Inflammatory macrophage treated with lipopolysaccharide for 4 hours (primary cell): ENCODE measurements around the gene CACNG4.
"Not testable (repeated sequence)": the region's sequence is repeated elsewhere in the genome, so short reads cannot be mapped to it uniquely, and the experiment has no call there.

ENCODE experiments used
- DNase-seq: peaks from one replicate; pipeline ENCODE4 v3.0.0-alpha.2; 2020

Gene CACNG4

GRCh38 chr17:67018471-67019434 lies 54.2 kb downstream of the CACNG4 start:
- no peak for DNase-seq

GRCh38 chr17:67019809-67020208 lies 55.3 kb downstream of the CACNG4 start:
- DNase-seq, result no peak

DNA sequence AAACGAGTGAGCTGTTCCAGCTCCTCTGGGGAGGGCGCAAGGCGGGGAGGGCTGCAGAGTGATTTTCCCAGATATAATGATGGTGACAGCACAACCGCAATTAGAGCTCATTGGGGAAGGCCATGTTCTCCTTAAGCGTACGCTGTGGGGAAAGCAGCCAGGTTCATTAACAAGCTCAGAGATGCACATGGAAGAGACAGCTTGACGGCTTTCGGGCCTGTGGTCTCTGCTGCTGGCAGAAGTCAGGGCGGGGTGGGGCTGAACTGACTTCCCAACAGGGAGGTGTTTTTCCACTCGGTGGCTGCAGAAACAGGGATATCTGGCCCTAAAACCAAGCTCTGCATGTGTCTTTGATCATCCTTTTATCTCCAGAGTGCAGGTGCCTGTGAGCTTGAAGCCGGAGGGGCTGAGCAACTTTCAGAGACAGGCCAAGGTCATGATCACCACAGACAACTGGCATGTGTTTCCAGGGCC lies 55.8 kb downstream of the CACNG4 start:
- no peak for DNase-seq

- no peak for DNase-seq
These were observed 56.7 kb downstream of the CACNG4 start for GRCh38 chr17:67021196-67021595.

DNA sequence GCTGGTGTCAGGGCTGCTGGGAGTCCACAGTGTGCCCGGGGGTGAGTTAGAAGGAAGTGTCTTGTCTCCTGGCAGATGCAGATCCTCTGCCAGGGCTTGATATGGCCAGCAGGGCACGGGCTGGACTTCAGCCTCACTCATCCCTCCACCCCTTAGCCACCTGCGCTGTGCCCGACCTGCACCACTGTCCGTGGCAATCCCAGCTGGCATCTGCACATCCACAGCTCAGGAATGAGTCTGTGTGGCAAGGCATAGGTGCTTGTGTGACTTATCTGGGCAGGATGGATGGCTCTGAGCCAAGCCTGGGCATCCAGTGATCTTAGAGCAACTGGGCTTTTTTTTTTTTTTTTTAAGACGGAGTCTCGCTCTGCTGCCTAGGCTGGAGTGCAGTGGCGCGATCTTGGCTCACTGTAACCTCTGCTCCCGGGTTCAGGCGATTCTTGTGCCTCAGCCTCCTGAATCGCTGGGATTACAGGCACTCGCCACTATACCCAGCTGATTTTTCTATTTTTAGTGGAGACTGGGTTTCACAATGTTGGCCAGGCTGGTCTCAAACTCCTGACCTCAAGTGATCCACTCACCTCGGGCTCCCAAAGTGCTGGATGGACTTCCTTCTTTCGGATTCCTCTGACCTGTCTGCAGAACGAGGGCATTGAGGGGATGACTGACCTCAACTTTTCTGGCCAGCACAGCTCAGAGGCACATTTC lies 57.4 kb downstream of the CACNG4 start:
- DNase-seq, result no peak

DNA sequence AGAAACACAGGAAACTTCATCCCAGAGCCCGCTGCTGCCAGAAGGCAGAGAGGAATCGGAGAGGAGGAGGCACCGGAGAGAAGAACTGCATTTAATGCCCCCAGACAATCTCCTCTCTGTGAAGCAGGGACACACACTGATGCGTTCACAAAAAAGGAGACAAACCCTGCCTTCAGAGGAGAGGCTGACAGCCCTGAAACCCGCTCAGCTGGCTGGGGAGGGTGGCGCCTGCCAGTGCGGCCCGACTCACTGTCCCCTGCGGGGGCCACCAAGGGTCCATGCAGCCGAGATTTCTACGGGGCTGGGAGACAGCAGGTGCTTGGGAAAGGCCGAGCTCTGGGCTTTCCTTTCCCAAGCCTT lies 57.9 kb downstream of the CACNG4 start:
- no peak for DNase-seq

- no peak for DNase-seq
These were observed 60.2 kb downstream of the CACNG4 start for GRCh38 chr17:67024736-67025135.

DNA sequence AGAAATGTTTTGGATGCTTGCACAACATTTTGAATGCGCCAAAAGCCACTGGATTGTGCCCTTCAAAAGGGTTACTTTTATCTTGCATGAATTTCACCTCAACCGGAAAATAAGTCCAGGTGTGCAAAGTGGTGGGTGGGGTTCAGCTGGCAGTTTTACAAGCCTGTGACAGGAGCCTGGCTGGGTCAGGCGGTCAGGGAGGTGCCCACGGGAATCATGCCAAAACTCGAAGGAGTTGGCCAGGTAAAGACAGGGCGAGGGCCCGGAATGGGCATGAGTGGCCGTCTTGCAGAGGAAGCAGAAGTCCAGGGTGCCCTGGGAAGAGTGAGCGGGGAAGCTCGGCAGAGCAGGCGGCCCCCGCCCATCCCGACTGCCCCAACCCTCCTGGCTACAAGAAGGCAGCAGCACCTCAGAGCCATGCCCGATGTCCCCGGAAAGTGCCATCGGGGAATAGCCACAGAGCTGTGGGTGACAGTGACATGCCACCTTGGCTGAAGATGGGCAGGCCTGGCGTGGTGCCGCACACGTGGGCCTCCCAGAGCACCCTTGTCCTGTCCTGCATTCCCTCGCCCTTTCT lies 60.8 kb downstream of the CACNG4 start:
- no peak for DNase-seq

- DNase-seq, result no peak
These were observed 61.8 kb downstream of the CACNG4 start for GRCh38 chr17:67026341-67026740.

DNA sequence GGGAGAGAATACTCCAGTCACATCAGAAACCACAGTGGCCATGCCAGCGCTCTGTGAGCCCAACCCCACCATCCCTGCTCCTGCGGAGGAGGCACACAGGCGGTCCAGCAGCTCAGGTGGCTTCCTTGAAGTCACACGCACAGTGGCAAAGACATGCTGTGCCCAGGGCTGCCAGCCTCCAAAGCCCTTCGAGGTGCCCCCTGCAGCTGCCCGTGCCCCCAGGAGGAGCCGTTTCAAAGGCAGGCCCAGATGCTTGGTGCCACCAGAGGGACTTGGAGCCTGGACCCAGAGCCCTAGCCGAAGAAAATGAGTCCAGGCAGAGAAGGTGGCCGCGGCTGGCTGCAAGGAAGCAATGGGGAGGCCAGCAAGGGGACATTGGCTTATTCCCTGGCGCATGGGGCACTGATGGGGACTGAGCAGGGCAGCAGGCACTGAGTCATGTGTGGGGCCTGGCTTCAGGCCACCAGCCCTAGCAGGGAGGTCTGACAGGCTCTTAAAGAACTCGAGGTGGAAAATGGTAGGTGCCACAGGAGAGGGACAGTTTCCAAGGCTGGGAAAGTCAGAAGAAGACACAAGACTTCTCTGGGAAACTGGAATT lies 62.6 kb downstream of the CACNG4 start:
- DNase-seq, result no peak

DNA sequence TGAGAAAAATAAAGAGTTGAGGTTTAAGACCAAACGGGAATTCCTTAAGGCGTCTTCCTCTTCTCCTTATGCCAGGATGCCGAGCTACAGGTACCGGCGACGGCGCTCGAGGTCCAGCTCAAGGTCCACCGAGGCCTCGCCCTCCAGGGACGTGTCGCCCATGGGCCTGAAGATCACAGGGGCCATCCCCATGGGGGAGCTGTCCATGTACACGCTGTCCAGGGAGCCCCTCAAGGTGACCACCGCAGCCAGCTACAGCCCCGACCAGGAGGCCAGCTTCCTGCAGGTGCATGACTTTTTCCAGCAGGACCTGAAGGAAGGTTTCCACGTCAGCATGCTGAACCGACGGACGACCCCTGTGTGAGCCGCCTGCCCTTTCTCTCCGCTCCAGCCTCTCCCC lies 66.1 kb downstream of the CACNG4 start:
- DNase-seq, result no peak

- no peak for DNase-seq
These were observed 67.9 kb downstream of the CACNG4 start for GRCh38 chr17:67032382-67032781.

GRCh38 chr17:67032985-67033384 lies 68.5 kb downstream of the CACNG4 start:
- no peak for DNase-seq

- DNase-seq, result no peak
These were observed 69.1 kb downstream of the CACNG4 start for GRCh38 chr17:67033613-67034012.

DNA sequence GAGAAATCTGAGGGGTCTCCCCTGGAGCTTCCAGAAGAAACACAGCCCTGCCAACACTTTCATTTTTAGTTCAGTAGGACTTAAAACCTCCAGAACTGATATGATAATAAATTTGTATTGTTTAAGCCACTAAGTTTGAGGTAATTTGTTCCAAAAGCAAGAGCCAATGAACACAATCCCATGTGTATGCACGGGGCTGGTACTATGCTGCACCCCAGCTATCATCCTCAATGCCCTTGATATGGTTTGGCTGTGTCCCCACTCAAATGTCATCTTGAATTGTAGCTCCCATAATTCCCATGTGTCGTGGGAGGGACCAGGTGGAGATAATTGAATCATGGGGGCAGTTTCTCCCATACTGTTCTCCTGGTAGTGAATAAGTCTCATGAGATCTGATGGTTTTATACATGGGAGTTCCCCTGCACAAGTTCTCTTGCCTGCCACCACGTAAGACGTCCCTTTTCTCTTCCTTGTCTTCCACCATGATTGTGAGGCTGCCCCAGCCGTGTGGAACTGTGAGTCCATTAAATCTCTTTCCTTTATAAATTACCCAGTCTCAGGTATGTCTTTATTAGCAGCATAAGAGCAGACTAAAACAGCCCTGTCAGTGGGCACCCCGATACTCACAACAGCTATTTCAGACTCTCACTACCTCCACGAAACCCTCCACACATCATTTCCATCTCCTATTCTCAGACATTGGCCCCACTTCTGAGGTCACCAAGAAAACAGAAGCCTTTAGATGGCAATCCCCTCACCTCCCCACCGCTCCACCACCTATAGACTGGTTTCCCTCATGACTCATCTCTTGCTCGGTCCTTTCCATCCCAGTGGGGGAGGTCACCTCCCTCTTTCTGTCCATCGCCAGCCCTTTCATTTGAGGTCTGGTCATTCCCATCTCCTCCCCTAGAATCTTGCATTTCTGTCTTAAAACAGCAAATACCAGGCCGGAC lies 70.9 kb downstream of the CACNG4 start:
- no peak for DNase-seq

GRCh38 chr17:67038861-67039365 lies 74.4 kb downstream of the CACNG4 start:
- no peak for DNase-seq

DNA sequence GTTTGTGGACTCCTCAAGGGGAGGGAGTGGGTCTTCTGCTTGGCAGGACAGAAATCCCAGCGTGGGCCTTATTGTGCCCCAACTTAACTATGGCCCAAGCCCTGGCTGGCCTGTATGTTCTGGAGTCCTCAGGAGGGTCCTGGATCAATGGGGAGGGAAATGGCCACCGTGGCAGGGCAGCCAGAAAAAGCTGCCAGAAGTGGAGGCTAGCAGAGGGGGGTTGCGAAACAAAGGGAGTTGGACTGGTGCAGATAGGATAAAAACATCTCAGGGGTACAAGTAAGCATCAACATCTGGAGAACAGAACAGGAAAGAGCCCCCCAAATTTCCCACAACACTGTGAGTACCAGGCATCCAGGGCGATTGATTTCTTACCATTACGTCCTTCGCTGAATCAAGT lies 76.1 kb downstream of the CACNG4 start:
- no peak for DNase-seq

GRCh38 chr17:67041119-67041518 lies 76.6 kb downstream of the CACNG4 start:
- DNase-seq, result not testable (repeated sequence)

DNA sequence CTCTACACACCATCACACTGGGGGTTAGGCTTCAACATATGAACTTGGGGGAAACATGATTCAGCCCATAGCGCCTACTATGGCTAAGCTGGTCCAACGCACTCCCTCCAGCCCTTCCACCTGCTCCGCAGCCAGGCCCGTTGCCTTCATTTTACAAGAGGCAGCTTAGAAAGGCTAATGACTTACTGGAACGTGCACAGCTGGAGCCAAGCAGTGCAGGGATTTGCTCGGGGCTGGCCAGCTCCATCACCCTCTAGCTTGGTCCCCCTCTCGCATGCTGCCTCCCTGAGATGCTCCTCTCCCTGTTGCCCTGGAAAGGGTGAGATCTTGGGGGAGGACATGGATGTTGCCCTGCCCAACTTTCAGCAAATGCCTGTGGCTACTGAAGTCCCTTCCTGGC lies 77.0 kb downstream of the CACNG4 start:
- no peak for DNase-seq

GRCh38 chr17:67041941-67042899 lies 77.7 kb downstream of the CACNG4 start:
- DNase-seq, result no peak

DNA sequence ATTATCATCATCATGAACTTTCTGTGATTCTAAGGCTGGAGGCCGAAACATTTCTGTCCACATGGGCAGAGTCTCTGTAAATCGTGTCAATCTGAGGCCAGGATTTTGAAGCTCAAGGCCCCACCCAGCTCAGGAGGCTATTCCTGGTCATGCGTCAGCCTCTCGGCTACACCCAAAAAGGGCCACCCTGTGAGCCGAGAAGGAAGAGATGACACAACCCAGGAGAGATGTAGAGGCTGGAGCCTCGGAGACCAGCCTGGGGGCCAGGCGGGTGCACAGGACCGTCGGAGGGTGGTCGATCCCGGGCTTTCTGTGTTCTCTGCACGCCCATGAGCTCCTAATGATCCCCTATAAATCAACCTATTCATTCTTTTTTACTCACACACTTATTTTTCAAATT lies 78.8 kb downstream of the CACNG4 start:
- DNase-seq, result no peak
